HL-60/S4 treated with phorbol 12-myristate 13-acetate at 8.2 ng/mL for 4 days and 3 days (cell line): Measurements from ENCODE around the gene CADM3.

Source experiments
- in situ Hi-C: fragments of 300-500 bp; cut with MboI; formaldehyde crosslinking; loops from 2 replicates; pipeline ENCODE4 v1.15.0; 2022; ENCODE audit warnings: low sequenced_read_pairs

CADM3 gene

DNA sequence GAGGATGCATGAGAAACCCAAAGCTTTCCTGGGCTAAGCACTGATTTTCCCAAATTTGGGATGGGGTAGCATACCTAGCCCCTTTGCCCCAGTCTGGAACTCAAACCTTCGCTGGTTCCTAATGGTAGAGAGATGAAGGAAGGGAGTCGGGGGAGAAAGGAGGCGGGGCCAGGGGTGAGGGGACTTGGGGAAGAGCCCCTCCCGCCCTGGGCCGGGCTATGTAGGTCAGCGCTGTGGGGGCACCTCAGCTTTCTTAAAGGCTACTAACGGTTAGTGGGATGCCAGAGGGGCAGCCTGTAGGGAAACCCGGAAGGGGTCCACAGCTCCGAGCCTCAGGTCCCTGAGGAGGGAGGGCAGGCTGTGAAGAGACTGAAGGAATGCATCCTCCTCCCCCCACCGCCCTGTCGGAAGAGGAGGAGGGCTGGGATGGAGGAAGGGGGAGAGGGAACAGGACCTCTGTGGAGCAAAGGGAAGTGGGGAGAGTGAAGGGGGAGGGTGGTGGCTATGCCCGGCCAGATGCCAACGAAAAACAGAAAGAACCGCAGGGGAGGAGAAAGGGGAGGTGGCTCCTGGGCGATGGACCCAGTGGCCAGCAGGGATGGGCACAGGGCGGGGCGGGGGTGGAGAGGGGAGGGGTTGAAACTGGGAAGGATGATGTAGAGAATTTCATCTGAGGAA lies 1.3 kb downstream of the CADM3 start:
- in situ Hi-C loops, result no loop called here

DNA sequence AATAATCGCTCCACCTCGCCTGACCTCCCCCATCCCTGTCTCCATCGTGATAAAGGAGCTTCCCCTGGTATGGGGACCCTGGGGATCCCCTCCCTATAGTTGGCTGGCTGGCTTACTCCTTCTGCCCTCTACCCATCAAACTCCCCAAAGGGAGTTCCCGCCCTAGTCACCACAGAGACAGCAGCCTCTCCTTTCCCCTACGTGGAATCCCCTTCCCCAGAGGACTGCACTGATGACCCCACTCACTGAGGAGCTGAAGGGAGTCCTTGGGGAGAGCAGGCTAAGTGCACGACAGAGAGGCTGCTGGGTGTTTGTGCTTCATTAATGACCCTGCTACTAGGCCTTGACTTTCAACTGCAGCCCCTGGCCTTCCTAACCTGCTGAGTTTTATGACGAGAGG lies 1.9 kb downstream of the CADM3 start:
- in situ Hi-C loops, result no loop called here

DNA sequence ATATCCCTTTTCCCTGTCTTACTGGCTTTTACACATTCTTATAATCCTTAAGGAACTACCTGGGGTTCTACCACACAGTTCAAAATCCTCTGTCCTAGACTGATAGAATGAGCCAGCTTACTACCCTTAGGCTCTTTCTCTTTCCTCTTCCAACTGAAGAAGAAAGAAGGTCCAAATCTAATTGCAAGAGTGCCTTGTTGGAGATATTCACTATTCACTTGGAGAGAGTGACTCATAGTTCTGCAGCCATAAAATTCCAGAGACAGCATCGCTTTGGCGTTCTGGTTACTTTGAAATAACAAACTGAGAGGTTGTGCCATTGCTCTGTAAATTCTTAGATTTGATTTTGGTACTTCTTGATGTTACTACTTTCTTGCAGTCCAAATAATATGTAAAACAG lies 4.2 kb downstream of the CADM3 start:
- in situ Hi-C loops, result no loop called here

DNA sequence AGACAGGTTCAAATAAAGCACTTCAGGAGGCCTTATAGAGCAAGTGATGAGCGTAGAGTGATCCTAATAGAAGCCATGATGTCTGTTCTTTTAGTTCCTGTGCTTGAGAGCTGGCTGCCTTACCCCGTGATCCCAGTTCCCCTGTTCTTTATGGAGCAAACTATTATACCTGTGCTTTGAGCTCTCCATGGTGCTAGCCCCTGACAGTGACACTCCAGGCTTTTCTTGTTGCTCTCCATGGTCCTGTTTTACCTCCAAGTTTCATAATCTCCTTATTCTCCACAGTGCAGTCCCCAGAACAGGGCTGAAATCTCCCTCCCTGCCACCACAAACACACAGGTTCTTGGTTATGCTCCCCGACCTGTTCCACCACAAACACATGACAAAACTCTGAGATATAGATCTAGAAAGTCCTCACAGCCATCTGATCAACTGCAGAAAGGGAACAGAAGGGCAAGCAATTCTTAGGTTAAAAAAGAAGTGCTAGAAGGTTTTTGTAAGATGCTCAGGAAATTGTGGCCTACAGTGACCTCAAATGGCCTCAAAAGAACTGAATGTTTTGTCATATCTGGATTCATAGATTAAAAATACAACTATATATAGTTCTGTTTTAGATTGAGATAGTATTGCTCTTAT lies 6.0 kb downstream of the CADM3 start:
- in situ Hi-C loops, result no loop called here

DNA sequence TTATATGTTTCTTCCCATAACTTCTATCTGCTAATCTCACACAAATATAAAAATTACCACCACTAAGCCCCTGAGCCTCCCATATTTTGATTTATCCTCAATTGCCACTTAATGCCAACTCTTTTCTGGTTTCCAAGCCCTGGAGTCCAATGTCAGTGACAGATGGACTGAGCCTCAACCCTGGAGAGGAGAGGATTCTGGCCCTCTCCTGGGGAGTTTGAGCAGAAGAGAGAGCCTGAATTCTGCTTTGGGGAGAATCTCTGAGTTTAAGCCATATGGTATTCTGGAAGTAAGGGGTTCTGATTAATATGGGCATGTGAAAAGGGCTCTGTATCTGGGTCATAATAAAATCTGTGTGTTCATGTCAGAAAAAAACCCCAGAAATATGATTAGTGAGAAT lies 8.5 kb downstream of the CADM3 start:
- in situ Hi-C loops, result no loop called here

GRCh38 chr1:159180516-159180915 lies 9.1 kb downstream of the CADM3 start:
- in situ Hi-C loops, result no loop called here

- in situ Hi-C loops, result no loop called here
Measured at GRCh38 chr1:159181328-159182024, 10.1 kb downstream of the CADM3 start.

DNA sequence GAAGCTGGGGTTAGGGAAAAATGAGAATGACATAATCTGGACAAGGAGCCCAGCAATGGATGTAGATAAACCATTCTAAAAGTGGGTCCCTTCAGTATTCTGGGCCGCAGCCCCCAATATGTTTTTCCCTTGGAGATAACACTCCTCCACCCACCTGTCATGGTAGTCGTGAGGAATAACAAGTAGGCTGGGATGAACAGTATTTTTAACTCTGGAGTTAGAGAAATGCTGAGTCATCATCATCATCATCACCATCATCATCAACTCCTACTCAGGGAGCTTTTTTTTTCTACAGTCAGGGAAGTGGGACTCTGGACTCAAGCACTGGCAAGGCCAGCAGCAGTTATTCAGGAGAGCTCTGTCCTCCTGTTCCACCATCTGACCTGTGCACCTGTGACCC lies 12.8 kb downstream of the CADM3 start:
- in situ Hi-C loops, result no loop called here

- in situ Hi-C loops, result no loop called here
Measured at GRCh38 chr1:159185121-159185520, 13.7 kb downstream of the CADM3 start.

DNA sequence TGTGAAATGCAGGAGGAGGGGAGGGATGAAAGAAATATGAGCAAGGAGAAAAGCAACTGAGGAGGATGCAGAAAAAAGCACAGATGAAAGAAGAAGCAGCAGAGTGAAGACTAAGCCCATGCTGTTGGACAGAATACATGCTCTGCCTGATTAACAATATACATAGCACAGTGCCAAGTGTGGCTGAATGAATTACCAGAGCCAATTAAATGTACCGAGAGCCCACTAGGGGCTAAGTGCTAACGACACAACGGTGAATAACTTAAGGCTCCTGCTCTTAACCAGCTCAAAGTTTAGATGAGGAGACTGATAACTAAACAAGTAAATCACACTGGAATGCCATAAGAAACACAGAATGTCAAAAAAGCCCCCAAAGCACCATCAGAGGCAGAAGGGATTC lies 15.6 kb downstream of the CADM3 start:
- in situ Hi-C loops, result no loop called here

DNA sequence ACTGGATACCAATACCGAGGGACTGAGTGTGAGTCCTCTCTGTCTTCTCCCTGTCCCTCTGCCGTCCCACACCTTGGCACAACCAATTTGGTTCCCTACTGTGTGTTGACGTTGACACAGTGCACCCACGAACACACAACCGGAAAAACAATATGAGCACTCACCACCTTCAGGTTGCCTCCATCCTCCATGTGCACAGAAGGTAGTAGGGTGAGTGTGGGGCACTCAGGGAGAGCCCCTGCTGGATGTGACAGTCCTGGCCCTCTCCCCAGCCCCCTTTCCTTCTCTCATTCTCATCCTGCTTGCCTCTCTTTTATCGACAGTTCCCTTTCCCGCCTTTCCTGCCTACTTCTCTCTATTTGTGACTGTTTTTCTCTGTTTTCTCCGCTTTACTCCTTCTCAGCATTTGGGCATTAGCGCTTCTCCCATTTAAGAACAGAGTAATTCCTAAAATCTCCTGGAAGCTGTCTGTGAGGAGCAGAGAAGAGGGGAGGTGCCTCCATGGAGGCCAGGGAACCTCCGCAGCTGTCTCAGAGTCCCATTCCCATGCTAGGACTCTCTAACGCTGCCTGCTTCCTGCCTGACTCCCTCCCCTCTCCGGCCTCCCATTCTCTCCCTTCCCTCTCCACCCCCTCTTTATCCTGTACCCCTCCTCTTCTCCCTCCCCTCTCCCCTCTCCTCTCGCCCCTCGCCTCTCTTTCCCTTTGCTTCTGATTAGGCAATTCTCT lies 16.4 kb downstream of the CADM3 start:
- in situ Hi-C loops, result no loop called here

GRCh38 chr1:159188375-159188788 lies 17.0 kb downstream of the CADM3 start:
- in situ Hi-C loops, result no loop called here

DNA sequence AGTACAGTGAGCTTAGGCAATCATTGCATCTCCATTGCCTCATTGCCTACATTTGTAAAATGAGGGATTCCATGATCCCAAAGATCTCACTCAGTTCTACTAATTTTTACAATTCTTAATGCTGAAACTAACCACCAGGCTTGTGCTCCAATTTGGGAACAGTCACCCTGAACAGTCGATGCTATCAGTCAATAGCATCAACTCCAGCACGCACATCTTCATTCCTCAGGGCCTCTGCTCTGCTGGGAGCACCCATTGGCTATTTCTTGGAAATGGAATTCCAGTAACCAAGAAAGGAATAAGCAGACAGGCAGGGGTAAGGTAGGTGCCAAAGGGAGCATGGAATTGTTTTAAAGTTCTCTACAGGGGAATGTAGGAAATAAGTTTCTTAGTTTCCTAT lies 19.0 kb downstream of the CADM3 start:
- in situ Hi-C loops, result no loop called here

- in situ Hi-C loops, result no loop called here
Measured at GRCh38 chr1:159196543-159196942, 25.1 kb downstream of the CADM3 start.

DNA sequence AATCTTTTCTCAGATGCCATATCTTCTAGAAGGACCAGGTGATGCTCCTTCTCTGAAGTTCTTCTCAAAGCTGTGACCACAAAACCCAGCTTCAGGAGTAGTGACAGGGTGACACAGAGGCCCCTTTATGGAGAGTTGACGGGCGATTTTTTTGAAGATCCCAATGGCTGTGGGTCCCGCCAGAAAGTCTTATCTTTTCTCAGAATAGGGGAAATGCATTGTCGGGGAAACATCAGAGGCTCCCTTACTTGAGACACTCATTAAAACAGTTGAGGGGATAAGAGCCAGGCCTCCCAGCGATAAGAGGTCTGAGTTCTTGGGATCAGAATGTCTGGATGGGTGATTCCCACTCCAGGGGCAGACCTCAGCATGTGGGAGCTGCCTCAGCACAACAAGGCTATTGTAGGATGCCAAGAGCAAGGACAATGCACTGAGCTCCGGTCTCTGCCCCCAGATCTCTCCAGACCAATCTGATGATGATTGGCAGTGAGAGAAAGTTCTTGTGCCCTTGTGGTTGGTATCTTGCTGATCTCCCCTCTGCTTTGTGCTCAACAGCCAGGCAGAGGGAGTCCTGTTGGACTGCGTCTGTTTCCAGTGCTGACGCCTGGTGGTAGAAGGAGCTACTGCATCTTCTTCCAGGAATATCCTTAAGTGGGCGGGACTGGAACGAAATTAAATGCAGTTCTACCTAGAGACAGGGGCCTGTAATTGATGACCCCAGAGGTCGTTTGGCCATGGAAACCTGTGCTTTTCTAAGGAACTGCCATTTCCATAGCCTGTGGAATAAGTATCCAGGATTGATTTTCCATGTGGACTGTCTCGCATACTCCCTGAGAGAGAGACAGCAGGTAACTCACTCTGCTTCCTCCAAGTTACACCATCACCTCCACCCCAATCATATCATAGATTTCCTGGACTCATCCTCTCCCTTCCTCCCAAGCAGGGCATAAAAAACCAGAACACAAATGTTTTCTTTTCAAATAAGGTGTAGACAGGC lies 26.4 kb downstream of the CADM3 start:
- in situ Hi-C loops, result no loop called here

- in situ Hi-C loops, result no loop called here
Measured at GRCh38 chr1:159199901-159200300, 28.5 kb downstream of the CADM3 start.

- in situ Hi-C loops, result no loop called here
Measured at GRCh38 chr1:159200769-159201168, 29.4 kb downstream of the CADM3 start.

DNA sequence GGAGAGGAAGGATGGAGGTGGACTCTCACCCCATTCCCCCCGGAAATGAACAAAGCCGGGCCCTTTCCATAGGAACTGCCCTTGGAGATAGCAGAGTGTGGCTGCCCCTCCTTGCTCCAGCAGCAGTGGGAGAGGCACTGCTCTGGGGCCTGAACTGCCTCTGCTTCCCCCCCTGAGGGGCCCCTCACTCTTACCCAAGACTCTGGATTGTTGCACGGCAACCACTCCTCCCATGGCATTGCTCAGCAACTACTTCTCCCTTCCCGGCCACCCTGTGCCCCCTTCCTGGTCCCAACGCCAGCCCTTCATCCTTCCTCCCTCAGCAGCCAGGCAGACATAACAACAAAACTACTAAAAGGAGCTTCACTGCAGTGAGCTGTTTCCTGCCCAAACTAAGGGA lies 30.2 kb downstream of the CADM3 start:
- in situ Hi-C loops, result no loop called here

GRCh38 chr1:159203610-159204009 lies 32.2 kb downstream of the CADM3 start:
- in situ Hi-C loops, result no loop called here
